Activated naive CD4-positive, alpha-beta T cell treated with anti-CD3 and anti-CD28 coated beads, Interleukin-2, amount 10 ng/mL, durations not matched to agents 7 days and 5 days (primary cell): ENCODE measurements around the gene TFDP2.

ENCODE experiments used
- CTCF ChIA-PET: fragments of 350-600 bp; sonication (Branson Sonifier 250); formaldehyde crosslinking; loops from one replicate; lab custom pipeline; 2021; ENCODE audit warnings: antibody characterized with exemption; lab: Charles Lee
- DNase-seq: peaks from one replicate; pipeline ENCODE4 v3.0.0-alpha.2; 2020
- H3K27ac Mint-ChIP-seq: one replicate; pipeline ENCODE4 v1.8.0; 2021; ENCODE audit warnings: mild to moderate bottlenecking, moderate library complexity, mixed read lengths
- H3K27me3 Mint-ChIP-seq: one replicate; pipeline ENCODE4 v1.8.0; 2021; ENCODE audit warnings: mild to moderate bottlenecking, mixed read lengths
- H3K36me3 Mint-ChIP-seq: one replicate; pipeline ENCODE4 v1.8.0; 2021; ENCODE audit warnings: mixed read lengths
- H3K4me1 Mint-ChIP-seq: one replicate; pipeline ENCODE4 v1.8.0; 2021; ENCODE audit warnings: mixed read lengths
- H3K4me3 Mint-ChIP-seq: one replicate; pipeline ENCODE4 v1.8.0; 2021; ENCODE audit warnings: mild to moderate bottlenecking, moderate library complexity, mixed read lengths
- H3K9me3 Mint-ChIP-seq: one replicate; pipeline ENCODE4 v1.8.0; 2021; ENCODE audit warnings: mixed read lengths

Gene TFDP2

GRCh38 chr3:142033292-142033691 lies 116.1 kb downstream of the TFDP2 start:
- no peaks in the 10 kb centered on the region for H3K9me3 Mint-ChIP-seq
- CTCF ChIA-PET, result no interaction called here
- no peak overlapping the region for H3K27ac Mint-ChIP-seq
- H3K4me3 Mint-ChIP-seq, result no peak overlapping the region
- H3K4me1 Mint-ChIP-seq, result peaks cover 3% of the 10 kb centered on the region
- no peaks in the 10 kb centered on the region for H3K36me3 Mint-ChIP-seq
- DNase-seq, result no peak
- no peaks in the 10 kb centered on the region for H3K27me3 Mint-ChIP-seq

- Mint-ChIP-seq H3K9me3 (no peaks in the 10 kb centered on the region), H3K27ac (no peak overlapping the region), H3K4me3 (no peak overlapping the region), H3K27me3 (no peaks in the 10 kb centered on the region), H3K36me3 (no peaks in the 10 kb centered on the region), H3K4me1 (peaks cover 13% of the 10 kb centered on the region)
- no peak for DNase-seq
- CTCF ChIA-PET, result no interaction called here
Observed at GRCh38 chr3:142031575-142031974, 117.8 kb downstream of the TFDP2 start.

- CTCF ChIA-PET, result interaction anchor here (1.1 kb wide), 1 partner anchor 59 kb away, joined by 3 read pairs; no protein-coding TSS in a partner anchor
- no peak for DNase-seq
- Mint-ChIP-seq H3K9me3 (no peaks in the 10 kb centered on the region), H3K4me3 (no peak overlapping the region), H3K27me3 (no peaks in the 10 kb centered on the region), H3K4me1 (peaks cover 14% of the 10 kb centered on the region), H3K27ac (no peak overlapping the region), H3K36me3 (no peaks in the 10 kb centered on the region)
Observed at GRCh38 chr3:142029791-142030190, 119.6 kb downstream of the TFDP2 start.

GRCh38 chr3:142029052-142029642 lies 120.2 kb downstream of the TFDP2 start:
- H3K27me3 Mint-ChIP-seq, result no peaks in the 10 kb centered on the region
- CTCF ChIA-PET, result interaction anchor here (1.1 to 1.7 kb wide), 2 partner anchors 59 to 251 kb away, joined by 3 to 6 read pairs; no protein-coding TSS in a partner anchor

GRCh38 chr3:142028243-142028777 lies 121.0 kb downstream of the TFDP2 start:
- no peaks in the 10 kb centered on the region for H3K9me3 Mint-ChIP-seq
- peaks cover 14% of the 10 kb centered on the region for H3K4me1 Mint-ChIP-seq
- CTCF ChIA-PET, result interaction anchor here (1.7 kb wide), 1 partner anchor 252 kb away, joined by 6 read pairs; no protein-coding TSS in a partner anchor
- peaks cover 4% of the 10 kb centered on the region for H3K36me3 Mint-ChIP-seq
- H3K27me3 Mint-ChIP-seq, result no peaks in the 10 kb centered on the region
- H3K4me3 Mint-ChIP-seq, result peak overlapping the region; percentile 88
- H3K27ac Mint-ChIP-seq, result peak overlapping the region; percentile 86
- peak; percentile 56 for DNase-seq

More at GRCh38 chr3:142029052-142029642, 120.2 kb downstream of the TFDP2 start:
- H3K9me3 Mint-ChIP-seq, result no peaks in the 10 kb centered on the region
- no peak overlapping the region for H3K4me3 Mint-ChIP-seq
- H3K36me3 Mint-ChIP-seq, result peaks cover 3% of the 10 kb centered on the region
- H3K27ac Mint-ChIP-seq, result no peak overlapping the region
- H3K4me1 Mint-ChIP-seq, result peaks cover 14% of the 10 kb centered on the region
- DNase-seq, result no peak

GRCh38 chr3:142027735-142028134 lies 121.6 kb downstream of the TFDP2 start:
- H3K4me1 Mint-ChIP-seq, result peaks cover 14% of the 10 kb centered on the region
- peak overlapping the region; percentile 80 for H3K4me3 Mint-ChIP-seq
- peak overlapping the region; percentile 56 for H3K27ac Mint-ChIP-seq
- peaks cover 4% of the 10 kb centered on the region for H3K36me3 Mint-ChIP-seq
- H3K9me3 Mint-ChIP-seq, result no peaks in the 10 kb centered on the region
- peak; percentile 38 for DNase-seq
- CTCF ChIA-PET, result interaction anchor here (1.7 kb wide), 1 partner anchor 252 kb away, joined by 6 read pairs; no protein-coding TSS in a partner anchor
- no peaks in the 10 kb centered on the region for H3K27me3 Mint-ChIP-seq

- Mint-ChIP-seq H3K27ac (no peak overlapping the region), H3K9me3 (no peaks in the 10 kb centered on the region), H3K36me3 (peaks cover 4% of the 10 kb centered on the region), H3K4me3 (peak overlapping the region; percentile 80), H3K4me1 (peaks cover 16% of the 10 kb centered on the region), H3K27me3 (no peaks in the 10 kb centered on the region)
- CTCF ChIA-PET, result no interaction called here
- no peak for DNase-seq
Observed at GRCh38 chr3:142027300-142027699, 122.0 kb downstream of the TFDP2 start.

GRCh38 chr3:142026333-142026732 lies 123.0 kb downstream of the TFDP2 start:
- Mint-ChIP-seq H3K27ac (no peak overlapping the region), H3K27me3 (no peaks in the 10 kb centered on the region), H3K36me3 (peaks cover 4% of the 10 kb centered on the region), H3K9me3 (no peaks in the 10 kb centered on the region), H3K4me1 (peaks cover 21% of the 10 kb centered on the region), H3K4me3 (no peak overlapping the region)
- DNase-seq, result no peak
- CTCF ChIA-PET, result interaction anchor here (1.0 kb wide), 1 partner anchor 14 kb away, joined by 3 read pairs; no protein-coding TSS in a partner anchor

- Mint-ChIP-seq H3K27ac (no peak overlapping the region), H3K4me3 (no peak overlapping the region), H3K4me1 (peaks cover 25% of the 10 kb centered on the region), H3K27me3 (no peaks in the 10 kb centered on the region), H3K36me3 (peaks cover 4% of the 10 kb centered on the region), H3K9me3 (no peaks in the 10 kb centered on the region)
- CTCF ChIA-PET, result interaction anchor here (0.7 to 2.7 kb wide), 5 partner anchors 103 to 257 kb away, joined by 3 to 11 read pairs (median 3); no protein-coding TSS in a partner anchor
- DNase-seq, result no peak
Observed at GRCh38 chr3:142022381-142022780, 127.0 kb downstream of the TFDP2 start.

- DNase-seq, result no peak
- CTCF ChIA-PET, result interaction anchor here (1.3 to 2.7 kb wide), 2 partner anchors 104 to 108 kb away, joined by 3 to 11 read pairs; no protein-coding TSS in a partner anchor
- Mint-ChIP-seq H3K27me3 (no peaks in the 10 kb centered on the region), H3K36me3 (peaks cover 4% of the 10 kb centered on the region), H3K4me3 (no peak overlapping the region), H3K27ac (no peak overlapping the region), H3K4me1 (peaks cover 18% of the 10 kb centered on the region), H3K9me3 (no peaks in the 10 kb centered on the region)
Observed at GRCh38 chr3:142021127-142021526, 128.2 kb downstream of the TFDP2 start.

GRCh38 chr3:142019794-142020320 lies 129.5 kb downstream of the TFDP2 start:
- H3K9me3 Mint-ChIP-seq, result no peaks in the 10 kb centered on the region
- CTCF ChIA-PET, result no interaction called here
- DNase-seq, result no peak
- peaks cover 4% of the 10 kb centered on the region for H3K36me3 Mint-ChIP-seq
- H3K27ac Mint-ChIP-seq, result no peak overlapping the region
- H3K27me3 Mint-ChIP-seq, result no peaks in the 10 kb centered on the region
- peaks cover 18% of the 10 kb centered on the region for H3K4me1 Mint-ChIP-seq
- no peak overlapping the region for H3K4me3 Mint-ChIP-seq

- Mint-ChIP-seq H3K9me3 (no peaks in the 10 kb centered on the region), H3K36me3 (no peaks in the 10 kb centered on the region), H3K27me3 (no peaks in the 10 kb centered on the region), H3K4me3 (no peak overlapping the region), H3K27ac (no peak overlapping the region), H3K4me1 (no peaks in the 10 kb centered on the region)
- CTCF ChIA-PET, result no interaction called here
- no peak for DNase-seq
Observed at GRCh38 chr3:142013993-142014392, 135.4 kb downstream of the TFDP2 start.

GRCh38 chr3:142013326-142013980 lies 135.9 kb downstream of the TFDP2 start:
- H3K27me3 Mint-ChIP-seq, result no peaks in the 10 kb centered on the region
- H3K36me3 Mint-ChIP-seq, result no peaks in the 10 kb centered on the region
- no peaks in the 10 kb centered on the region for H3K4me1 Mint-ChIP-seq
- DNase-seq, result no peak
- CTCF ChIA-PET, result no interaction called here
- H3K4me3 Mint-ChIP-seq, result no peak overlapping the region
- H3K9me3 Mint-ChIP-seq, result no peaks in the 10 kb centered on the region
- no peak overlapping the region for H3K27ac Mint-ChIP-seq

GRCh38 chr3:142009029-142009428 lies 140.3 kb downstream of the TFDP2 start:
- Mint-ChIP-seq H3K36me3 (no peaks in the 10 kb centered on the region), H3K4me1 (no peaks in the 10 kb centered on the region), H3K4me3 (no peak overlapping the region), H3K27me3 (no peaks in the 10 kb centered on the region), H3K9me3 (no peaks in the 10 kb centered on the region), H3K27ac (no peak overlapping the region)
- no peak for DNase-seq
- CTCF ChIA-PET, result no interaction called here
